ENCODE data around the gene RAD51B. TPM values are rescaled to one million over a fixed set of nuclear protein-coding genes. Genes with fewer than 3 reads are reported as not detected.

The RAD51B gene
- total and polyA plus RNA-seq, 7 donors = 2.4 to 24.4 (median 7.1) TPM

DNA sequence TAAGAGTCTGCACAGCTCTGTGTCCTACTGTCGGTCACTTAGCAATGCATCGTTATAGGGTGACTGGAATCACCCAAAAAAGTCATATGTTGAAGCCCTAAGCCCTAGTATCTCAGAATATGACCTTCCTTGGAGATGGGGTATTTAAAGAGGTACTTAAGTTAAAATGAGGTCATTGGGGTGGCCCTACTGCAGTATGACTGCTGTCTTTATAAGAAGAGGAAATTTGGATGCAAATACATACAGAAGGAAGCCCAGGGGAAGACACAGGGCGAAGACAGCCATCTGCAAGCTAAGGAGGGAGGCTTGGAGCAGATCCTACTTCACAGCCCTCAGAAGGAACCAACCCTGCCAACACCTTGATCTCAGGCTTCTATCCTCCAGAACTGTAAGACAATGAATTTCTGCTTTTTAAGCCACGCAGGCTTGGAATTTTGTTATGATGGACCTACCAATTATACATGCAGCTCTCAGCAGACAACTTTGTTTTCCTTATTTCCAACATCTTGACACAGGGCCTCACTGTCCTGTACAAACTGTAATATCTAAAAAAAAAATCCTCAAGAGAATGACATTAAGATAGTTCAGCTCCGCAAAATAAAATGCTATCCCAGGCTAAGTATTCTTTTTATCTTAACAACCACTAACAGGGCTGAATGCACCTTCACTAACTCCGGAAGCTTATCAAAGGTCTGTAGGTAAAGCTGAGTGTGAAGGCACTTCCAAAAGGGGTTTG is 932.9 kb downstream of the RAD51B start:
- no peak overlapping the region for H3K4me3 ChIP-seq
- H3K4me1 ChIP-seq = peaks cover 0 to 60% (median 32%) of the 10 kb centered on the region in 4 donors
- no peaks in the 10 kb centered on the region for H3K9me3 ChIP-seq
- no peaks in the 10 kb centered on the region for H3K27me3 ChIP-seq
- peak overlapping the region in 2 of 4 donors; percentile 27 to 59 for H3K27ac ChIP-seq
- 92 to 96% methylated on average over 6 of the region's 6 CpGs for whole genome bisulfite sequencing, 2 donors
- intact Hi-C loops (cut with DNase I) = no loop called here
- TF ChIP-seq POLR2A (IDR thresholded peaks at IDR 0.05) (no peak), EP300 (IDR thresholded peaks at IDR 0.05) (no peak), POLR2AphosphoS5 (IDR thresholded peaks at IDR 0.05) (no peak)
- TF ChIP-seq, protein P1, sequence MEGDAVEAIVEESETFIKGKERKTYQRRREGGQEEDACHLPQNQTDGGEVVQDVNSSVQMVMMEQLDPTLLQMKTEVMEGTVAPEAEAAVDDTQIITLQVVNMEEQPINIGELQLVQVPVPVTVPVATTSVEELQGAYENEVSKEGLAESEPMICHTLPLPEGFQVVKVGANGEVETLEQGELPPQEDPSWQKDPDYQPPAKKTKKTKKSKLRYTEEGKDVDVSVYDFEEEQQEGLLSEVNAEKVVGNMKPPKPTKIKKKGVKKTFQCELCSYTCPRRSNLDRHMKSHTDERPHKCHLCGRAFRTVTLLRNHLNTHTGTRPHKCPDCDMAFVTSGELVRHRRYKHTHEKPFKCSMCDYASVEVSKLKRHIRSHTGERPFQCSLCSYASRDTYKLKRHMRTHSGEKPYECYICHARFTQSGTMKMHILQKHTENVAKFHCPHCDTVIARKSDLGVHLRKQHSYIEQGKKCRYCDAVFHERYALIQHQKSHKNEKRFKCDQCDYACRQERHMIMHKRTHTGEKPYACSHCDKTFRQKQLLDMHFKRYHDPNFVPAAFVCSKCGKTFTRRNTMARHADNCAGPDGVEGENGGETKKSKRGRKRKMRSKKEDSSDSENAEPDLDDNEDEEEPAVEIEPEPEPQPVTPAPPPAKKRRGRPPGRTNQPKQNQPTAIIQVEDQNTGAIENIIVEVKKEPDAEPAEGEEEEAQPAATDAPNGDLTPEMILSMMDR (IDR thresholded peaks at IDR 0.05) = no peak
- DNase-seq = no peak
- H3K36me3 ChIP-seq = no peaks in the 10 kb centered on the region

DNA sequence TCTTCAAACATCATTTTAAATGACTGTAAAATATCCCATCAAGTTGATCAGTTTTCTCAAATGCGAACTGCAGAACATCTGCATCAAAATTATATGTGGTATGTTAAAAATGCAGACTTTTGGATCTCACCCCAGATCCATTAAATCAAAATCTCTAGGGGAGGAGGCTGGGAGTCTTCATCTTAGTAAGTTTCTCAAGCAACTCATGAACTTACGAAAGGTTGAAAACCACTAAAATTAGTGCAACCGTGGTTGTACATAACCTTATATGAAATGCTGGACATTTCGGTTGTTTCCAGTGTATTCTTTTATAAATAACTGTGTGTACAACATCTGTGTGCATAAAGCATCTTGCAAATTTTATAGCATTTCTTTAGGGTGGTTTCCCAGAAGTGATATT is 934.1 kb downstream of the RAD51B start:
- intact Hi-C loops (cut with DNase I) = no loop called here
- WGBS, 2 donors = 73 to 76% methylated on average over 4 of the region's 4 CpGs
- H3K27ac ChIP-seq = peak overlapping the region in 1 of 4 donors; percentile 59
- TF ChIP-seq POLR2A (IDR thresholded peaks at IDR 0.05) (no peak), EP300 (IDR thresholded peaks at IDR 0.05) (no peak), POLR2AphosphoS5 (IDR thresholded peaks at IDR 0.05) (no peak)
- TF ChIP-seq, protein P1 (IDR thresholded peaks at IDR 0.05) = no peak
- no peak overlapping the region for H3K4me3 ChIP-seq
- H3K4me1 ChIP-seq = peaks cover 0 to 52% (median 28%) of the 10 kb centered on the region in 4 donors
- no peaks in the 10 kb centered on the region for H3K36me3 ChIP-seq
- no peaks in the 10 kb centered on the region for H3K9me3 ChIP-seq
- DNase-seq = no peak
- no peaks in the 10 kb centered on the region for H3K27me3 ChIP-seq

DNA sequence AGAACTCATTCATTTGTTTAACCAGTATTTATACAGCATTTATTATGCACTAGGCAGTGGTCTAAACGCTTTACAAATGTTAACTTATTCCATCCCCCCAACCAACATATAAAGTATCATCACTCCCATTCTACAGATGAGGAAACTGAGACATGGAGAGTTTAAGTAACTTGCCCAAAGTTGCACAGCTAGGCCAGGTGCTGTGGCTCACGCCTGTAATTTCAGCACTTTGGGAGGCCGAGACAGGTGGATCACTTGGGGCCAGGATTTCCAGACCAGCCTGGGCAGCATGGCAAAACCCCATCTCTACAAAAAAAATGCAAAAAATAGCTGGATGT is 935.4 kb downstream of the RAD51B start:
- Histone ChIP-seq H3K4me1 (peaks cover 0 to 39% (median 17%) of the 10 kb centered on the region in 4 donors), H3K27me3 (no peaks in the 10 kb centered on the region), H3K4me3 (no peak overlapping the region), H3K36me3 (no peaks in the 10 kb centered on the region), H3K9me3 (no peaks in the 10 kb centered on the region), H3K27ac (no peak overlapping the region)
- no peak for DNase-seq
- 92 to 98% methylated on average over 3 of the region's 3 CpGs for WGBS, 2 donors
- intact Hi-C loops (cut with DNase I) = loop anchor here (5.0 kb wide), 1 partner anchor 63 kb away; no protein-coding TSS in a partner anchor
- no peak for TF ChIP-seq POLR2AphosphoS5 (IDR thresholded peaks at IDR 0.05)
- no peak for TF ChIP-seq EP300 (IDR thresholded peaks at IDR 0.05)
- TF ChIP-seq, protein P1 (IDR thresholded peaks at IDR 0.05) = no peak
- no peak for TF ChIP-seq POLR2A (IDR thresholded peaks at IDR 0.05)

DNA sequence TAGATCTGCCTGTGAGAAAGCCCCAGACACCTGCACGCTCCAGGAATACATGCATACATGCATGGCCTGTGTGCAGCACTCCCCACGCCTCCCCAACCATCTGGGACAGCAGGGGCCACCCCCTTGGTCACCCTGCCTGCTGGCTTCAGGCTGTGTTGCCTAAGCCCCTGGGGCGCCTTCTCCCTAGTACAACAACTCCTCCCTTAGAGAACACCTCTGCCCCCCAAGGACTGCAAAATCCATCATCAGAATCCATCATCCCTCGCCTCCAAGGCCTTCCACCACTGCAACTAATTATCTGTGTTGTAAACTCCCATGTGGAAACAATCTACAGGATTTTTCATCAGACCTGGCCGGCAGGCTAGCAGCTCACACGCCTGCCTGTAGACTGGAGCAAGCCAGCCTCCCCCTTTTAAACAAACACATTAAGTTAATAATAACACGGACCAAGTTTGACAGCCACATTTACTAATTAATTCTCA is 936.5 kb downstream of the RAD51B start:
- WGBS, 2 donors = 82 to 86% methylated on average over 7 of the region's 7 CpGs
- no peak for DNase-seq
- intact Hi-C loops (cut with DNase I) = loop anchor here (5.0 kb wide), 1 partner anchor 64 kb away; no protein-coding TSS in a partner anchor
- H3K4me3 ChIP-seq = no peak overlapping the region
- H3K27me3 ChIP-seq = no peaks in the 10 kb centered on the region
- no peak overlapping the region for H3K27ac ChIP-seq
- peaks cover 0 to 33% (median 14%) of the 10 kb centered on the region in 4 donors for H3K4me1 ChIP-seq
- TF ChIP-seq, protein P1 (IDR thresholded peaks at IDR 0.05) = no peak
- TF ChIP-seq POLR2AphosphoS5 (IDR thresholded peaks at IDR 0.05) = no peak
- no peaks in the 10 kb centered on the region for H3K36me3 ChIP-seq
- no peaks in the 10 kb centered on the region for H3K9me3 ChIP-seq
